Panc1 (cell line): ENCODE data around the gene FBXO47. TPM values are rescaled to one million over a fixed set of nuclear protein-coding genes. Genes with fewer than 3 reads are reported as not detected.

ENCODE experiments used
- ATAC-seq: fragments of 200-7000 bp; cut with Tn5 transposase; 2 replicates; pipeline ENCODE4 v1.9.1; 2020; ENCODE audit warnings: mild to moderate bottlenecking, moderate library complexity
- BruUV-seq: library from RNA; stranded (reverse); fragments of 400-500 nt; replicated peaks from 2 replicates; lab custom pipeline; 2021; lab: Mats Ljungman, UMichigan
- CTCF ChIA-PET: fragments of 300-600 bp; sonication (Branson Sonifier 250); formaldehyde crosslinking; loops from one replicate; lab custom pipeline; 2022; ENCODE audit warnings: antibody characterized with exemption; lab: Charles Lee
- POLR2A ChIA-PET: fragments of 300-600 bp; sonication (Branson Sonifier 250); formaldehyde crosslinking; loops from one replicate; lab custom pipeline; 2022; ENCODE audit warnings: antibody characterized with exemption; lab: Charles Lee
- DNase-seq: peaks from one replicate; pipeline ENCODE4 v3.0.0-alpha.2; 2010; ENCODE audit warnings: low read depth, low spot score
- H3K27ac ChIP-seq: 2 replicates; pipeline ENCODE4 v1.5.1; 2011; ENCODE audit warnings: mild to moderate bottlenecking, low read length, inconsistent platforms
- H3K27me3 ChIP-seq: fragments of 200-500 bp; sonication (Bioruptor generic); 2 replicates; pipeline ENCODE4 v1.6.0; 2014; ENCODE audit warnings: low read length, inconsistent platforms; ENCODE audit not compliant: control insufficient read depth, insufficient read depth
- H3K36me3 ChIP-seq: fragments of 200-500 bp; sonication (Bioruptor generic); 2 replicates; pipeline ENCODE4 v1.5.1; 2014; ENCODE audit warnings: inconsistent platforms, mild to moderate bottlenecking, low read length, moderate library complexity; ENCODE audit not compliant: control insufficient read depth, insufficient read depth
- H3K4me1 ChIP-seq: 2 replicates; pipeline ENCODE4 v1.5.1; 2011; ENCODE audit warnings: inconsistent platforms, mild to moderate bottlenecking, low read length, moderate library complexity; ENCODE audit not compliant: control insufficient read depth, insufficient read depth
- H3K4me3 ChIP-seq, 2 experiments: 2 replicates each; pipeline ENCODE4 v1.5.1; 2011 to 2012; ENCODE audit warnings: low read depth in 2 of 2, low read length in 2 of 2, mild to moderate bottlenecking in 2 of 2, inconsistent platforms in 1 of 2, moderate library complexity in 1 of 2
- H3K9me3 ChIP-seq: fragments of 200-500 bp; sonication (Bioruptor generic); 2 replicates; pipeline ENCODE4 v1.5.1; 2014; ENCODE audit warnings: low read depth, mild to moderate bottlenecking, inconsistent platforms, low read length, moderate library complexity; ENCODE audit not compliant: control insufficient read depth, insufficient read depth
- CTCF ChIP-seq: fragments of 450-650 bp; IDR thresholded peaks from 2 replicates; pipeline ENCODE4 v1.5.1; 2017; ENCODE audit warnings: mild to moderate bottlenecking
- POLR2AphosphoS5 ChIP-seq: IDR thresholded peaks from 2 replicates; pipeline ENCODE4 v1.6.1; 2012; ENCODE audit warnings: mild to moderate bottlenecking, low read depth, low read length, moderate library complexity
- SIN3A ChIP-seq: IDR thresholded peaks from 2 replicates; pipeline ENCODE4 v1.6.1; 2012; ENCODE audit warnings: low read depth, mild to moderate bottlenecking, low read length, moderate library complexity, borderline replicate concordance; ENCODE audit not compliant: insufficient read depth
- TCF7L2 ChIP-seq: IDR thresholded peaks from 2 replicates; pipeline ENCODE4 v1.6.1; 2011; ENCODE audit warnings: mild to moderate bottlenecking, low read depth, low read length, inconsistent platforms
- in situ Hi-C: cut with HindIII; loops from 2 replicates; pipeline ENCODE4 v1.10.0; 2016; ENCODE audit warnings: low sequenced_read_pairs, low pct_unique_long_range_greater_than_20kb
- intact Hi-C: fragments of 100-400 bp; cut with micrococcal nuclease; formaldehyde crosslinking; loops from one replicate; pipeline ENCODE4 v1.10.0; 2022; ENCODE audit not compliant: unreplicated experiment
- total RNA-seq: library from RNA; stranded (reverse); gene quantifications from one replicate; pipeline ENCODE4 v1.2.1, GENCODE V29; 2021; ENCODE audit not compliant: unreplicated experiment
- TF ChIP-seq, protein P1 (sequence below), 2 experiments: IDR thresholded peaks; 2 replicates each; pipeline ENCODE4 v1.6.1; 2011 to 2012; ENCODE audit warnings: low read depth in 2 of 2, control low read depth in 1 of 2, low read length in 1 of 2, mild to moderate bottlenecking in 1 of 2, moderate library complexity in 1 of 2; ENCODE audit not compliant: insufficient read depth in 1 of 2

Gene FBXO47
- total RNA-seq, 1 experiment from 2014 or later = not detected

DNA sequence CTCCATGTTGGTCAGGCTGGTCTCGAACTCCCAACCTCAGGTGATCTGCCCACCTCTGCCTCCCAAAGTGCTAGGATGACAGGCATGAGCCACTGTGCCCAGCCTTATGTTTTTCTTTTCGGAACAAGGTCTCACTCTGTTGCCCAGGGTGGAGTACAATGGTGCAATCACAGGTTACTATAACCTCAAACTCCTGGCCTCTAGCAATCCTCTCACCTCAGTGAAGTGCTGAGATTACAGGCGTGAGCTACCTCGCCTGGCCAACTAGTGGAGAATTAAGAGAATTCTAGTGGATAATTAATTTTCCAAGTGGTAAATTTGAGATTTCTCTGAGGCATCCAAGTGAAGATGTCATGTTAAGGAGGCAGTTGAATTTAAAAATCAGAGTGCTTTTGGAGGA is 2.9 kb upstream of the FBXO47 start:
- DNase-seq (no peak), ATAC-seq (no peak)
- in situ Hi-C loops = no loop called here
- POLR2A ChIA-PET = no interaction called here
- no peak overlapping the region for H3K27ac ChIP-seq
- H3K4me3 ChIP-seq = no peak overlapping the region
- H3K27me3 ChIP-seq = no peaks in the 10 kb centered on the region
- CTCF ChIA-PET = no interaction called here
- peaks cover 6% of the 10 kb centered on the region for H3K4me1 ChIP-seq
- TF ChIP-seq TCF7L2 (no peak), SIN3A (no peak), POLR2AphosphoS5 (no peak), CTCF (no peak)
- TF ChIP-seq, protein P1, sequence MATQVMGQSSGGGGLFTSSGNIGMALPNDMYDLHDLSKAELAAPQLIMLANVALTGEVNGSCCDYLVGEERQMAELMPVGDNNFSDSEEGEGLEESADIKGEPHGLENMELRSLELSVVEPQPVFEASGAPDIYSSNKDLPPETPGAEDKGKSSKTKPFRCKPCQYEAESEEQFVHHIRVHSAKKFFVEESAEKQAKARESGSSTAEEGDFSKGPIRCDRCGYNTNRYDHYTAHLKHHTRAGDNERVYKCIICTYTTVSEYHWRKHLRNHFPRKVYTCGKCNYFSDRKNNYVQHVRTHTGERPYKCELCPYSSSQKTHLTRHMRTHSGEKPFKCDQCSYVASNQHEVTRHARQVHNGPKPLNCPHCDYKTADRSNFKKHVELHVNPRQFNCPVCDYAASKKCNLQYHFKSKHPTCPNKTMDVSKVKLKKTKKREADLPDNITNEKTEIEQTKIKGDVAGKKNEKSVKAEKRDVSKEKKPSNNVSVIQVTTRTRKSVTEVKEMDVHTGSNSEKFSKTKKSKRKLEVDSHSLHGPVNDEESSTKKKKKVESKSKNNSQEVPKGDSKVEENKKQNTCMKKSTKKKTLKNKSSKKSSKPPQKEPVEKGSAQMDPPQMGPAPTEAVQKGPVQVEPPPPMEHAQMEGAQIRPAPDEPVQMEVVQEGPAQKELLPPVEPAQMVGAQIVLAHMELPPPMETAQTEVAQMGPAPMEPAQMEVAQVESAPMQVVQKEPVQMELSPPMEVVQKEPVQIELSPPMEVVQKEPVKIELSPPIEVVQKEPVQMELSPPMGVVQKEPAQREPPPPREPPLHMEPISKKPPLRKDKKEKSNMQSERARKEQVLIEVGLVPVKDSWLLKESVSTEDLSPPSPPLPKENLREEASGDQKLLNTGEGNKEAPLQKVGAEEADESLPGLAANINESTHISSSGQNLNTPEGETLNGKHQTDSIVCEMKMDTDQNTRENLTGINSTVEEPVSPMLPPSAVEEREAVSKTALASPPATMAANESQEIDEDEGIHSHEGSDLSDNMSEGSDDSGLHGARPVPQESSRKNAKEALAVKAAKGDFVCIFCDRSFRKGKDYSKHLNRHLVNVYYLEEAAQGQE (IDR thresholded peaks at IDR 0.05; ENCODE audit: insufficient read depth in 1 of 2, low read depth in 2 of 2, low read length in 1 of 2) = no peak
- BruUV-seq = no TSS peak
- no peaks in the 10 kb centered on the region for H3K9me3 ChIP-seq
- intact Hi-C loops = no loop called here
- no peaks in the 10 kb centered on the region for H3K36me3 ChIP-seq

GRCh38 chr17:38969281-38969680 is 2.1 kb upstream of the FBXO47 start:
- no peaks in the 10 kb centered on the region for H3K9me3 ChIP-seq
- no peak overlapping the region for H3K4me3 ChIP-seq
- H3K4me1 ChIP-seq = peaks cover 6% of the 10 kb centered on the region
- no peak overlapping the region for H3K27ac ChIP-seq
- in situ Hi-C loops = no loop called here
- H3K27me3 ChIP-seq = no peaks in the 10 kb centered on the region
- no peak for TF ChIP-seq CTCF
- TF ChIP-seq, protein P1 (IDR thresholded peaks at IDR 0.05; ENCODE audit: insufficient read depth in 1 of 2, low read depth in 2 of 2, low read length in 1 of 2) = no peak
- no peak for TF ChIP-seq TCF7L2
- TF ChIP-seq POLR2AphosphoS5 = no peak
- TF ChIP-seq SIN3A = no peak
- DNase-seq = no peak
- CTCF ChIA-PET = no interaction called here
- no peaks in the 10 kb centered on the region for H3K36me3 ChIP-seq
- intact Hi-C loops = no loop called here
- POLR2A ChIA-PET = no interaction called here
- ATAC-seq = no peak
- no TSS peak for BruUV-seq
